MM.1S (cell line): Measurements from ENCODE around the gene RELA.

Experiments
- DNase-seq: peaks from one replicate; pipeline ENCODE4 v3.0.0-alpha.2; 2015
- H2AFZ ChIP-seq: fragments of 300-600 bp; sonication (generic); 2 replicates; pipeline ENCODE4 v1.6.0; 2016; ENCODE audit warnings: antibody characterized with exemption, low read length
- H3F3A ChIP-seq: fragments of 300-600 bp; sonication (generic); 2 replicates; pipeline ENCODE4 v1.6.1; 2016; ENCODE audit warnings: mild to moderate bottlenecking, antibody characterized with exemption, low read length, moderate library complexity, mixed read lengths; ENCODE audit not compliant: insufficient read depth
- H3K27ac ChIP-seq: fragments of 300-600 bp; sonication (generic); 2 replicates; pipeline ENCODE4 v1.5.1; 2016; ENCODE audit warnings: mild to moderate bottlenecking, low read length
- H3K27me3 ChIP-seq: fragments of 300-600 bp; sonication (generic); replicated peaks from 2 replicates; pipeline ENCODE4 v1.6.0; 2016; ENCODE audit warnings: low read length; ENCODE audit not compliant: insufficient read depth
- H3K36me3 ChIP-seq: fragments of 300-600 bp; sonication (generic); replicated peaks from 2 replicates; pipeline ENCODE4 v1.6.1; 2016; ENCODE audit warnings: mild to moderate bottlenecking, low read length, mixed read lengths; ENCODE audit not compliant: insufficient read depth
- H3K4me1 ChIP-seq: fragments of 300-600 bp; sonication (generic); 2 replicates; pipeline ENCODE4 v1.6.1; 2016; ENCODE audit warnings: low read length, mixed read lengths
- H3K4me2 ChIP-seq: fragments of 300-600 bp; sonication (generic); 2 replicates; pipeline ENCODE4 v1.6.0; 2016; ENCODE audit warnings: low read depth, low read length
- H3K4me3 ChIP-seq: fragments of 300-600 bp; sonication (generic); 2 replicates; pipeline ENCODE4 v1.5.1; 2016; ENCODE audit warnings: low read length, mixed read lengths
- H3K79me2 ChIP-seq: fragments of 300-600 bp; sonication (generic); 2 replicates; pipeline ENCODE4 v1.6.1; 2016; ENCODE audit warnings: mixed run types, low read length, mixed read lengths
- H3K9ac ChIP-seq: fragments of 300-600 bp; sonication (generic); 2 replicates; pipeline ENCODE4 v1.6.1; 2016; ENCODE audit warnings: low read length, mixed read lengths
- H3K9me2 ChIP-seq: fragments of 300-600 bp; sonication (generic); replicated peaks from 2 replicates; pipeline ENCODE4 v1.6.1; 2016; ENCODE audit warnings: mild to moderate bottlenecking, low read length, mixed read lengths; ENCODE audit not compliant: insufficient read depth
- H3K9me3 ChIP-seq: fragments of 300-600 bp; sonication (generic); replicated peaks from 2 replicates; pipeline ENCODE4 v1.6.1; 2016; ENCODE audit warnings: mild to moderate bottlenecking, low read length, mixed read lengths; ENCODE audit not compliant: insufficient read depth
- H4K20me1 ChIP-seq: fragments of 300-600 bp; sonication (generic); 2 replicates; pipeline ENCODE4 v1.6.1; 2016; ENCODE audit warnings: mild to moderate bottlenecking, low read length, moderate library complexity, mixed read lengths; ENCODE audit not compliant: insufficient read depth
- EZH2 ChIP-seq: fragments of 300-600 bp; sonication (generic); optimal IDR thresholded peaks from 2 replicates; pipeline ENCODE3; 2017; ENCODE audit warnings: low read depth, mild to moderate bottlenecking, antibody characterized with exemption, low read length, mixed read lengths
- EZH2phosphoT487 ChIP-seq: fragments of 300-600 bp; sonication (generic); IDR thresholded peaks from 2 replicates; pipeline ENCODE4 v1.6.1; 2018; ENCODE audit warnings: antibody characterized with exemption, low read length
- TF ChIP-seq, protein P1 (sequence below): fragments of 300-600 bp; sonication (generic); IDR thresholded peaks from 2 replicates; pipeline ENCODE4 v1.5.1; 2016; ENCODE audit warnings: antibody characterized with exemption, low read length, mixed read lengths

The RELA gene

DNA sequence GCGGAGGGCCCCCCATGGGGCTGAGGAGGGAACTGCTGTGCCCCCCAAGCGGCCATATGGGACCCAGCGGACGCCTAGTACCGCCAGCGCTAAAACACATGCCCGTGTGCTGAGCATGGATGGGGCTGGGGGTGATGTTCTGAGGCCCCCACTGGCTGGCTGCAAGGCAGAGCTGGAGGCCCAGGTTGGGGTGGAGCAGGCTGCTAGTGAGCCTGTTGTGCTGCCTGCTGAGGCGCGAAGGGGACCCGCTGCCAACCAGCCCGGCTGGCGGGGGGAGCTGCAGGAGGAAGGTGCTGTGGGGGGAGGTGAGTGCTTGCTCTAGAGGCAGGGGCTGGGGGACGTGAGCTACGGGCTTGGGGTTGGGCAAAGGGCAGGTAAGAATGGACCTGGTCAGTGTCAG, 44.0 kb downstream of the RELA start:
- Histone ChIP-seq H3K27ac (no peak overlapping the region), H3K4me3 (no peak overlapping the region), H3K79me2 (peaks cover 59% of the 10 kb centered on the region), H3K9me2 (no peaks in the 10 kb centered on the region), H3K36me3 (no peaks in the 10 kb centered on the region), H3K4me2 (no peak overlapping the region), H3K4me1 (peaks cover 11% of the 10 kb centered on the region; the same call in 1 of the 2 replicates), H3K9ac (no peak overlapping the region), H4K20me1 (no peaks in the 10 kb centered on the region), H3K9me3 (no peaks in the 10 kb centered on the region), H3F3A (0 out of 2 replicates have a peak, but pooled peaks cover 5% of the 10 kb centered on the region), H2AFZ (no peak overlapping the region), H3K27me3 (no peaks in the 10 kb centered on the region)
- no peak for TF ChIP-seq EZH2
- TF ChIP-seq, protein P1, sequence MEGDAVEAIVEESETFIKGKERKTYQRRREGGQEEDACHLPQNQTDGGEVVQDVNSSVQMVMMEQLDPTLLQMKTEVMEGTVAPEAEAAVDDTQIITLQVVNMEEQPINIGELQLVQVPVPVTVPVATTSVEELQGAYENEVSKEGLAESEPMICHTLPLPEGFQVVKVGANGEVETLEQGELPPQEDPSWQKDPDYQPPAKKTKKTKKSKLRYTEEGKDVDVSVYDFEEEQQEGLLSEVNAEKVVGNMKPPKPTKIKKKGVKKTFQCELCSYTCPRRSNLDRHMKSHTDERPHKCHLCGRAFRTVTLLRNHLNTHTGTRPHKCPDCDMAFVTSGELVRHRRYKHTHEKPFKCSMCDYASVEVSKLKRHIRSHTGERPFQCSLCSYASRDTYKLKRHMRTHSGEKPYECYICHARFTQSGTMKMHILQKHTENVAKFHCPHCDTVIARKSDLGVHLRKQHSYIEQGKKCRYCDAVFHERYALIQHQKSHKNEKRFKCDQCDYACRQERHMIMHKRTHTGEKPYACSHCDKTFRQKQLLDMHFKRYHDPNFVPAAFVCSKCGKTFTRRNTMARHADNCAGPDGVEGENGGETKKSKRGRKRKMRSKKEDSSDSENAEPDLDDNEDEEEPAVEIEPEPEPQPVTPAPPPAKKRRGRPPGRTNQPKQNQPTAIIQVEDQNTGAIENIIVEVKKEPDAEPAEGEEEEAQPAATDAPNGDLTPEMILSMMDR: no peak
- TF ChIP-seq EZH2phosphoT487: no peak
- DNase-seq: no peak

DNA sequence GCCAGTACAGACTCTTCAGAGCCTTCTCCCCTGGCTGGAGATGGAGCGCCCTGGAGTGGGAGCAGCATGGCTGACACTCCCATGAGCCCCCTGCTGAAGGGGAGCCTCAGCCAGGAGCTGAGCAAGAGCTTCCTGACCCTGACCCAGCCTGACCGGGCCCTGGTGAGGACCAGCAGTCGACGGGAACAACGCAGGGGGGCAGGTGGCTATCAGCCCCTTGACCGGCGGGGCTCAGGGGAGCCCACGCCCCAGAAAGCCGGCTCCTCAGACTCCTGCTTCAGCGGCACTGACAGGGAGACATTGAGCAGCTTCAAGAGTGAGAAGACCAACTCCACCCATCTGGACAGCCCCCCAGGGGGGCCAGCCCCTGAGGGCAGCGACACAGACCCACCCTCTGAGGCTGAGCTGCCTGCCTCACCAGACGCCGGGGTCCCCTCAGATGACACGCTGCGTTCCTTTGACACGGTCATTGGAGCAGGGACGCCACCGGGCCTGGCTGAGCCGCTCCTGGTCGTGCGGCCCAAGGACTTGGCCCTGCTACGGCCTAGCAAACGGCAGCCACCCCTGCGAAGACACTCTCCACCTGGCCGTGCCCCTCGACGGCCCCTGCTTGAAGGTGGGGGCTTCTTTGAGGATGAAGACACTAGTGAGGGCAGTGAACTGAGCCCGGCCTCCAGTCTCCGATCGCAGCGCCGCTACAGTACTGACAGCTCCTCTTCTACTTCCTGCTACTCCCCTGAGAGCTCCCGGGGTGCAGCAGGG, 44.5 kb downstream of the RELA start:
- no peak overlapping the region for H2AFZ ChIP-seq
- no peak overlapping the region for H3K4me2 ChIP-seq
- peaks cover 12% of the 10 kb centered on the region for H3K4me1 ChIP-seq
- peaks cover 65% of the 10 kb centered on the region for H3K79me2 ChIP-seq
- no peaks in the 10 kb centered on the region for H3K36me3 ChIP-seq
- no peaks in the 10 kb centered on the region for H3K9me2 ChIP-seq
- no peaks in the 10 kb centered on the region for H3K9me3 ChIP-seq
- H3K4me3 ChIP-seq: no peak overlapping the region
- H4K20me1 ChIP-seq: no peaks in the 10 kb centered on the region
- no peak overlapping the region for H3K9ac ChIP-seq
- no peak overlapping the region for H3K27ac ChIP-seq
- TF ChIP-seq EZH2phosphoT487: no peak
- H3K27me3 ChIP-seq: no peaks in the 10 kb centered on the region
- 0 out of 2 replicates have a peak, but pooled peaks cover 5% of the 10 kb centered on the region for H3F3A ChIP-seq
- no peak for DNase-seq

DNA sequence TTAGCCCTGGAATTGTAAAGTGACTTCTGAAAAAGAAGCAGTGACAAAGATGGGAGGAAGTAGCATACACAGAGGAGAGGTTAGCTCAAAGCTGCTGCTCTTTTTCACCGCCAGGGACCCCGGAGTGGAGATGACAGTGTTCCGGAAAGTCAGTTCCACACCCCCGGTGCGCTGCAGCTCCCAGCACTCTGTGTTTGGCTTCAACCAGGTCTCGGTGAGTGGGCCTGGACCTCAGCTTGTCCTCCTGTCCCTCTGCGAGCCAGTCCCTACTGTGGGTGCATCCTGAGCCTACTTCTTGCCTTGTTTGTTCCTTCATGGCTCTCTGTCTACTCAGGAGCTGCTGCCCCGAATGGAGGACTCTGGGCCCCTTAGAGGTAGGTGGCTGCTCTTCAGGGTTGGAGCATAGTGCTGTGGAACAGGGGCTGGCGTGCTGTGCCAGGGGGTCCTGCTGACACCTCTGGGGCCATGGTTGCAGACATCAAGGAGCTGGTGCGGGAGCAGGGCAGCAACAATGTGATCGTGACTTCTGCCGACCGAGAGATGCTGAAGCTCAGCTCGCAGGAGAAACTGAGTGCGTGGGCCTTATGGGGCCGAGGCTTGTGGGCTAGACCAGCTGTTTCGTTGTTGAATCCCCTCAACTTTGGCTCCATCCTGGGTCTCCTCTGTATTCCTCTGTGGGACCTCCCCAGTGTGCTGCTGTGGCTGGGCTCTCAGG, 45.4 kb downstream of the RELA start:
- Histone ChIP-seq H3K9ac (peak overlapping the region; percentile 93; the same call in 1 of the 2 replicates), H3K4me1 (peaks cover 17% of the 10 kb centered on the region), H3F3A (0 out of 2 replicates have a peak, but pooled peaks cover 5% of the 10 kb centered on the region), H3K79me2 (peaks cover 70% of the 10 kb centered on the region), H3K36me3 (no peaks in the 10 kb centered on the region), H3K9me3 (no peaks in the 10 kb centered on the region), H3K4me2 (peak overlapping the region; percentile 99), H3K27me3 (no peaks in the 10 kb centered on the region), H3K27ac (no peak overlapping the region), H3K9me2 (no peaks in the 10 kb centered on the region), H3K4me3 (peak overlapping the region; percentile 77), H4K20me1 (no peaks in the 10 kb centered on the region), H2AFZ (no peak overlapping the region)
- DNase-seq: no peak
- TF ChIP-seq, protein P1: no peak
- TF ChIP-seq EZH2 (no peak), EZH2phosphoT487 (no peak)
